ENCODE results near the gene TREML2.

DNA sequence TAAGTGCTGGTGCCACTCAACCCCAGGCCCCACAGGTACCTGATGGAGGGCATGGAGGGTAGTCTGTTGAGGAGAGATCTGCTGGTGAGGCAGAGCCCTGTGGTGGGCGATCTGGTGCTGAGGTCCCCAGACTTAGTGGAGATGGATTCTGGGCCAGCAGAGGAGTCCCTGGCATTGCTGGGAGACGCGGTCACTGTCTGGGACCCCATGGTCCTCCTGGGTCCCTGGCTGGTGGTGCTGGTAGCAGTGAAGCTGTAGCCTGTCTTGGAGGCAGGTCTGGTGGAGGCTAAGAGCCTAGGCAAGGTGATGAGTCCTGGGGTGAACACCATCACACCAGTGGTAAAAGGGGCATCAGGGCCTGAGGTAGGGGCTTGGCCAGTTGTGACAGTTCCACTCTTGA lies 6.6 kb downstream of the TREML2 start:
- TF ChIP-seq, protein P1, sequence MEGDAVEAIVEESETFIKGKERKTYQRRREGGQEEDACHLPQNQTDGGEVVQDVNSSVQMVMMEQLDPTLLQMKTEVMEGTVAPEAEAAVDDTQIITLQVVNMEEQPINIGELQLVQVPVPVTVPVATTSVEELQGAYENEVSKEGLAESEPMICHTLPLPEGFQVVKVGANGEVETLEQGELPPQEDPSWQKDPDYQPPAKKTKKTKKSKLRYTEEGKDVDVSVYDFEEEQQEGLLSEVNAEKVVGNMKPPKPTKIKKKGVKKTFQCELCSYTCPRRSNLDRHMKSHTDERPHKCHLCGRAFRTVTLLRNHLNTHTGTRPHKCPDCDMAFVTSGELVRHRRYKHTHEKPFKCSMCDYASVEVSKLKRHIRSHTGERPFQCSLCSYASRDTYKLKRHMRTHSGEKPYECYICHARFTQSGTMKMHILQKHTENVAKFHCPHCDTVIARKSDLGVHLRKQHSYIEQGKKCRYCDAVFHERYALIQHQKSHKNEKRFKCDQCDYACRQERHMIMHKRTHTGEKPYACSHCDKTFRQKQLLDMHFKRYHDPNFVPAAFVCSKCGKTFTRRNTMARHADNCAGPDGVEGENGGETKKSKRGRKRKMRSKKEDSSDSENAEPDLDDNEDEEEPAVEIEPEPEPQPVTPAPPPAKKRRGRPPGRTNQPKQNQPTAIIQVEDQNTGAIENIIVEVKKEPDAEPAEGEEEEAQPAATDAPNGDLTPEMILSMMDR (IDR thresholded peaks at IDR 0.05): no peak
- TF ChIP-seq POLR2A (IDR thresholded peaks at IDR 0.05) (no peak), EP300 (IDR thresholded peaks at IDR 0.05) (no peak)
